ENCODE measurements around the gene GSN. TPM values are rescaled to one million over a fixed set of nuclear protein-coding genes. Genes with fewer than 3 reads are reported as not detected.

Gene GSN
- total RNA-seq, 1 experiment from 2014 or later = 278 TPM

DNA sequence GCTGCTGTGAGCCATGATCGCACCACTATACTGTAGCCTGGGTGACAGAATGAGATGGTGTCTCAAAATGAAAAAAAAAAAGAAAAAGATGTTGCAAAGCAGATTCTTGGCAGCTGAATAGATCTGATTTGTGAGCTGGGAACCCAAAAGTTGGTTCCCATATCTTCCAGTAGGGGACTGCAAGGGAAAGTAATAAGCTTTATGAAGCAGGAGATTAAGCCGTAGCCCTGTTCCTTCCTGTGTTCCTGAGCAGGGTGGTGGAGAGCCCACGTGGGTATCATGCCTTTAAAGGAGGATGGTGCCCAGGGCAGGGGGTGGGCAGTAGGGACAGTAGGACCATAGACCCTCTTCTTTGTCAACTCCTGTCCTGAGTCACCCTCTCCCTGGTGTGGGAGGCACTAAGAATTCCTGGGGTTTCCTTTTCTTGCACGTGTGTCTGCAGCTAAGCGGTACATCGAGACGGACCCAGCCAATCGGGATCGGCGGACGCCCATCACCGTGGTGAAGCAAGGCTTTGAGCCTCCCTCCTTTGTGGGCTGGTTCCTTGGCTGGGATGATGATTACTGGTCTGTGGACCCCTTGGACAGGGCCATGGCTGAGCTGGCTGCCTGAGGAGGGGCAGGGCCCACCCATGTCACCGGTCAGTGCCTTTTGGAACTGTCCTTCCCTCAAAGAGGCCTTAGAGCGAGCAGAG is 64.2 kb downstream of the GSN start:
- TF ChIP-seq SIN3A (IDR thresholded peaks at IDR 0.05; ENCODE audit: borderline replicate concordance, insufficient read depth, low read depth, low read length) = no peak
- no peak for TF ChIP-seq TCF7L2 (IDR thresholded peaks at IDR 0.05; ENCODE audit: low read depth, low read length)
- TF ChIP-seq REST (IDR thresholded peaks at IDR 0.05; ENCODE audit: insufficient read depth in 1 of 2, low read depth in 2 of 2, low read length in 1 of 2) = no peak
- TF ChIP-seq, protein P1, sequence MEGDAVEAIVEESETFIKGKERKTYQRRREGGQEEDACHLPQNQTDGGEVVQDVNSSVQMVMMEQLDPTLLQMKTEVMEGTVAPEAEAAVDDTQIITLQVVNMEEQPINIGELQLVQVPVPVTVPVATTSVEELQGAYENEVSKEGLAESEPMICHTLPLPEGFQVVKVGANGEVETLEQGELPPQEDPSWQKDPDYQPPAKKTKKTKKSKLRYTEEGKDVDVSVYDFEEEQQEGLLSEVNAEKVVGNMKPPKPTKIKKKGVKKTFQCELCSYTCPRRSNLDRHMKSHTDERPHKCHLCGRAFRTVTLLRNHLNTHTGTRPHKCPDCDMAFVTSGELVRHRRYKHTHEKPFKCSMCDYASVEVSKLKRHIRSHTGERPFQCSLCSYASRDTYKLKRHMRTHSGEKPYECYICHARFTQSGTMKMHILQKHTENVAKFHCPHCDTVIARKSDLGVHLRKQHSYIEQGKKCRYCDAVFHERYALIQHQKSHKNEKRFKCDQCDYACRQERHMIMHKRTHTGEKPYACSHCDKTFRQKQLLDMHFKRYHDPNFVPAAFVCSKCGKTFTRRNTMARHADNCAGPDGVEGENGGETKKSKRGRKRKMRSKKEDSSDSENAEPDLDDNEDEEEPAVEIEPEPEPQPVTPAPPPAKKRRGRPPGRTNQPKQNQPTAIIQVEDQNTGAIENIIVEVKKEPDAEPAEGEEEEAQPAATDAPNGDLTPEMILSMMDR (IDR thresholded peaks at IDR 0.05) = no peak; the same call in 1 of the 2 replicates
- no peak for TF ChIP-seq POLR2AphosphoS5 (IDR thresholded peaks at IDR 0.05; ENCODE audit: low read depth, low read length)
- BruUV-seq (replicated peaks) = no TSS peak
- Histone ChIP-seq H3K27ac (ENCODE audit: low read length) (no peak overlapping the region), H3K27me3 (ENCODE audit: control insufficient read depth, insufficient read depth, low read length) (no peaks in the 10 kb centered on the region), H3K4me3 (ENCODE audit: low read depth in 2 of 2, low read length in 2 of 2) (no peak overlapping the region), H3K36me3 (ENCODE audit: control insufficient read depth, insufficient read depth, low read length) (peaks cover 8% of the 10 kb centered on the region), H3K9me3 (ENCODE audit: control insufficient read depth, insufficient read depth, low read depth, low read length) (no peaks in the 10 kb centered on the region), H3K4me1 (ENCODE audit: control insufficient read depth, insufficient read depth, low read length) (no peaks in the 10 kb centered on the region)
- no peak for DNase-seq (ENCODE audit: low read depth, low spot score)
- intact Hi-C loops (cut with micrococcal nuclease; ENCODE audit: unreplicated experiment) (no loop called here), in situ Hi-C loops (cut with HindIII; ENCODE audit: low pct_unique_long_range_greater_than_20kb, low sequenced_read_pairs) (no loop called here)
- ChIA-PET POLR2A (no interaction called here), CTCF (interaction anchor here (0.7 kb wide), 1 partner anchor 252 kb away, joined by 3 read pairs; no protein-coding TSS in a partner anchor)
- peak; percentile 47; the same call in 1 of the 2 replicates for ATAC-seq

GRCh38 chr9:121333950-121334773 is 66.2 kb downstream of the GSN start:
- intact Hi-C loops (cut with micrococcal nuclease; ENCODE audit: unreplicated experiment) (no loop called here), in situ Hi-C loops (cut with HindIII; ENCODE audit: low pct_unique_long_range_greater_than_20kb, low sequenced_read_pairs) (no loop called here)
- ChIA-PET CTCF (no interaction called here), POLR2A (no interaction called here)
- Histone ChIP-seq H3K36me3 (ENCODE audit: control insufficient read depth, insufficient read depth, low read length) (peaks cover 8% of the 10 kb centered on the region), H3K4me1 (ENCODE audit: control insufficient read depth, insufficient read depth, low read length) (no peaks in the 10 kb centered on the region), H3K9me3 (ENCODE audit: control insufficient read depth, insufficient read depth, low read depth, low read length) (no peaks in the 10 kb centered on the region), H3K27ac (ENCODE audit: low read length) (no peak overlapping the region), H3K27me3 (ENCODE audit: control insufficient read depth, insufficient read depth, low read length) (no peaks in the 10 kb centered on the region), H3K4me3 (ENCODE audit: low read depth in 2 of 2, low read length in 2 of 2) (no peak overlapping the region)
- ATAC-seq (no peak), DNase-seq (ENCODE audit: low read depth, low spot score) (no peak)
- TF ChIP-seq REST (IDR thresholded peaks at IDR 0.05; ENCODE audit: insufficient read depth in 1 of 2, low read depth in 2 of 2, low read length in 1 of 2) (no peak), TCF7L2 (IDR thresholded peaks at IDR 0.05; ENCODE audit: low read depth, low read length) (no peak), SIN3A (IDR thresholded peaks at IDR 0.05; ENCODE audit: borderline replicate concordance, insufficient read depth, low read depth, low read length) (no peak), POLR2AphosphoS5 (IDR thresholded peaks at IDR 0.05; ENCODE audit: low read depth, low read length) (no peak)
- TF ChIP-seq, protein P1 (IDR thresholded peaks at IDR 0.05) = no peak
- no TSS peak for BruUV-seq (replicated peaks)
